C4-2B (cell line): Measurements from ENCODE around the gene IFITM5.

Source experiments
- ZFX ChIP-seq: fragments of 450-650 bp; IDR thresholded peaks from 2 replicates; pipeline ENCODE4 v1.6.1; 2017
- TF ChIP-seq, protein P1 (sequence below): fragments of 450-650 bp; conservative IDR thresholded peaks from 2 replicates; pipeline ENCODE4 v1.5.1; 2017; ENCODE audit warnings: mild to moderate bottlenecking

DNA sequence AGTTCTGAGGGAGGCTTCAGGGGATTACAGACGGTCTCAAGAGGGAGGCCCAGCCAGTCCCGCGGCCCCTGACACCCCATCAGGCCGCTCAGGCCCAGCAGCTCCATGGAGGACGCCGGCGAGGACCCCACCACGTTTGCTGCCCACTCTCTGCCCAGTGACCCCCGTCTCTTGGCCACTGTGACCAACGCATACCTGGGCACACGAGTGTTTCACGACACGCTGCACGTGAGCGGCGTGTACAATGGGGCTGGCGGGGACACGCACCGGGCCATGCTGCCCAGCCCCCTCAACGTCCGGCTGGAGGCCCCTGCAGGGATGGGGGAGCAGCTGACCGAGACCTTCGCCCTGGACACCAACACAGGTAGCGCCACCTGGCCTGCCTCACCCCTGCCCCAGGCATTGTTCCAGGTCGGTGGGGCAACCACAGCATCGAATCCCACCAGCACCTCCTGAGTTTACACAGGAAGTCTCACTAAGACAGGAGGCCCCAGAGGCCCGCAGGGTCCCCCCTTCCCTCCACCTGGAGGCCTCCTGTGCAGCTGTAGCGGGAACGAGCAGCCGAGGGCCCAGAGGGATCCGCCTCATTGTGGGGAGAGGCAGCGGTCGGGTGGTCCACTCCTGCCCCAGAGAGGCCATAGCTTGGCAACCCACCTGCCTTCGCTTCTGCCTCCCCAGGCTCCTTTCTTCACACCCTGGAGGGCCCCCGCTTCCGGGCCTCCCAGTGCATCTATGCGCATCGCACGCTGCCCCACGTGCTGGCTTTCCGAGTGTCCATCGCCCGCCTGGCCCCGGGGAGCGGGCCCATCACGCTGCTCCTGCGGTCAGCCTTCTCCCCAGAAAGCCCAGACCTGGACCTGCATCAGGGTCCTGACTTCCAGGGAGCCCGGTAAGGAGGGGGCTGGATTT is 9.4 kb downstream of the IFITM5 start:
- TF ChIP-seq, protein P1, sequence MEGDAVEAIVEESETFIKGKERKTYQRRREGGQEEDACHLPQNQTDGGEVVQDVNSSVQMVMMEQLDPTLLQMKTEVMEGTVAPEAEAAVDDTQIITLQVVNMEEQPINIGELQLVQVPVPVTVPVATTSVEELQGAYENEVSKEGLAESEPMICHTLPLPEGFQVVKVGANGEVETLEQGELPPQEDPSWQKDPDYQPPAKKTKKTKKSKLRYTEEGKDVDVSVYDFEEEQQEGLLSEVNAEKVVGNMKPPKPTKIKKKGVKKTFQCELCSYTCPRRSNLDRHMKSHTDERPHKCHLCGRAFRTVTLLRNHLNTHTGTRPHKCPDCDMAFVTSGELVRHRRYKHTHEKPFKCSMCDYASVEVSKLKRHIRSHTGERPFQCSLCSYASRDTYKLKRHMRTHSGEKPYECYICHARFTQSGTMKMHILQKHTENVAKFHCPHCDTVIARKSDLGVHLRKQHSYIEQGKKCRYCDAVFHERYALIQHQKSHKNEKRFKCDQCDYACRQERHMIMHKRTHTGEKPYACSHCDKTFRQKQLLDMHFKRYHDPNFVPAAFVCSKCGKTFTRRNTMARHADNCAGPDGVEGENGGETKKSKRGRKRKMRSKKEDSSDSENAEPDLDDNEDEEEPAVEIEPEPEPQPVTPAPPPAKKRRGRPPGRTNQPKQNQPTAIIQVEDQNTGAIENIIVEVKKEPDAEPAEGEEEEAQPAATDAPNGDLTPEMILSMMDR = no peak
- TF ChIP-seq ZFX = no peak
